GM18499 (cell line): Measurements from ENCODE around the gene BMP4.

Experiments used
- ATAC-seq: cut with Tn5 transposase; IDR thresholded peaks from one replicate; pipeline ENCODE4 v1.9.1; 2021; ENCODE audit warnings: moderate number of reproducible peaks; ENCODE audit not compliant: insufficient read depth, unreplicated experiment

Gene BMP4

DNA sequence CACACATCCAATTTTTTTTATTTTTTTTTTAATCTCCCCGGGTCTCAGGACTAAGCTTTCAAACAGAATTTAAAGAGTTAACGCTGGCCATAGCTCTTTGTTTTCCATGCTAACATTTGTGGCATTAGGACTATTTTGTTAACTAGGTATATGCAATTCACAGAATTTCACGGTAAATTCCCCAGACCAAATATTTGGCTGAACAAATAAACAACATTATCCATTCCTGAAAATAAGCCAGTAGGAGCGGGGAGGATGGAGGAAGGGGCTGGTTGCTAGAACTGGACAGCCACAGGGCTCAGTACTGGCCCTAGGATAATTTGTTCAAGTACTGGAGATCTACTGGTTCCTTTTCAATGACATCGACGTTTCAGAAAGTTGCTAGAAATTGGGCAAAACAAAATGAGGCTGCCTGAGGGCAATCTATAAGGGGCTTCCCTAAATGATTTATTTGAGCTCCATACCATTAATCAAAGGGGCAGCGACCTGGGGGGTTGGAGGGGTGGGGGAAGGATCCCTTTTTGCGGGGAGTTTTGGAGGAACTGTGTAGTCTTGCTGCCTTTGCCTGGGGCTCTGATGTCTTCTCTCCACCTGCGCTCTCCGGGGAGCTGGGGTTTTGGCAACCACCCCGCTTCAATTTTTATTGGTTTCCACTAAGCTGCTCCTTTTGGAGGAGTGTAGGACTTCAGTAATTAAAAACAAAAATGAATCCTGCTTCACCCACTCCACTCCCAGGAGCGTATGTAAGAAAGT is 9.0 kb downstream of the BMP4 start:
- ATAC-seq = no peak

DNA sequence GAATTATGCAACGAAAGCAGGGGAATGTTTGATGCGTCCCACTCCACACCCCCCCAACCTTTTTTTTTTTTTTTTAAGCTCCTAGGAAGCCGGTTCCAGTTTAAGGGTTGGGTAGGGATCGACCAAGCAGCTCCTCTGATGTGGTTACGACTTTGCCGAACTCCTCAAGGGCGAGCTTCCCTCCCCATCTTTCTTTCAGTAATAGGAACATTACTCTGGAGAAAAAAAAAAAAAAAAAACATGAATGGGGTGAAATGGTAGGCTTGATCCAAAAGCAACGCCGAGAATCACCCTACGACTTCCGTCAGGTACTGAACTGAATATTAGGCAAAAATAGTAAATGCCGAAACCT is 9.6 kb downstream of the BMP4 start:
- no peak for ATAC-seq

DNA sequence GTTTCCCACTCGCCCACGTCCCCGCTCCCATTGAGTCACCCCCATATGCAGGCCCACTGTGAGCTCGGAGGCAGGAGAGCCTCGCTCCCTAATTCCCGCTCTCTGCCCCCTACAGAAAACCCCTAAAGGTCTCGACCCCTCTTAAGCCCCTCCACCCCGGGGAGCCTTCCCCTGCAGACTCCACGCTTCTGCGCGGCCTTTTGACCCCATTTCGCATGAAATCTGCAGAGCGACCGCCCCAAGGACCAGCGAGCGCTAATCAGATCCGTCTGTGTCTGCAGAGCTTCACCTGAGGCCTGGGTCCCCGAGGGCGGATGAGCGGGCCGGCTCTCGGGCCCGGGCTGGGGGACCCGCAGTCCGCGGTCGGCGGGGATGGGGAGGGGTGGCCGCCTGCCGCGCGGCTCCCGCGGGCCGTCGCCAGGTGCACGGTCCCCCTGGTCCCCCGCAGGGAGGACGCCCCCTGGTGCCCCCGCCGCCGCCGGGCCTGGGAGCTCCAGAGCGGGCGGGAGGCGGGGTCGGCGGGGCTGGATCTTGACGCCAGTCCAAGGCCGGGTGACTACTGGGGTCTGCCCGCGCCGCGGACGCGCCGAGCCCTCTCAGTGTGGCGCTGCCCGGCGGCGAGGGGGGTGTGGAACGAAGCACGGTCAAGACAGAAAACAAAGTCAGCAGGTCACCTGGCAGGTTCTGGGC is 10.1 kb downstream of the BMP4 start:
- ATAC-seq = no peak

DNA sequence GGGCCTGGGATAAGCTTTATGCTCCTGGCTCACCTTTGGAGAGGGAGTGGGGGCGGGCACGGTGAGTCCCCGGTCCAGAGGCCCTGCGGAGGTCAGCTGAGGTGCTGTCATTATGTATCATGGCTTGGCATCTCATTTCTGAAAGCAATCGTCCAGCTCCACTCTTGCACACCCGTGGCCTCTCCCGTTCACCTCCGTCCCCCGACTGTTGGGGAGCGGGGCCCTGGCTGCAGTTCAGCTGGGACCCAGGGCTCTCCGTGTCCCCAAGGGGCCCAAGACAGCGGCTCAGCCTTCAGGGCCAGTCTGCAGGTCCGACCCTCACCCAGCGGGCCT is 10.6 kb downstream of the BMP4 start:
- ATAC-seq = no peak

DNA sequence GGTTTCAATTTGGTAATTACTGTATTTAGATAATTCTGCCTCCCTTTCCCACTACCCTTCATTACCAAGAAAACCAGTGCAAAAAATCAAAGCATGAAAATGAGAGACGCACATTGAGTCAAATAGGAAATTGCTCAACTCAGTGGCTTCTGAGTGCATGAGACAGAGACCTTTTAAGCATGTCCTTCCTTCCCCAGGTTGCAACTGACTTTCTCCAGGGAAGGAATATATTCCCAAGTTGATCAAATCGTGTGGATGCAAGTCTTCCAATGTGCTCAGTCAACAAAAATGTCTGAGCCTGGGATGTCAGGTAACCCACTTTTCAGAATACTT is 12.9 kb downstream of the BMP4 start:
- no peak for ATAC-seq

DNA sequence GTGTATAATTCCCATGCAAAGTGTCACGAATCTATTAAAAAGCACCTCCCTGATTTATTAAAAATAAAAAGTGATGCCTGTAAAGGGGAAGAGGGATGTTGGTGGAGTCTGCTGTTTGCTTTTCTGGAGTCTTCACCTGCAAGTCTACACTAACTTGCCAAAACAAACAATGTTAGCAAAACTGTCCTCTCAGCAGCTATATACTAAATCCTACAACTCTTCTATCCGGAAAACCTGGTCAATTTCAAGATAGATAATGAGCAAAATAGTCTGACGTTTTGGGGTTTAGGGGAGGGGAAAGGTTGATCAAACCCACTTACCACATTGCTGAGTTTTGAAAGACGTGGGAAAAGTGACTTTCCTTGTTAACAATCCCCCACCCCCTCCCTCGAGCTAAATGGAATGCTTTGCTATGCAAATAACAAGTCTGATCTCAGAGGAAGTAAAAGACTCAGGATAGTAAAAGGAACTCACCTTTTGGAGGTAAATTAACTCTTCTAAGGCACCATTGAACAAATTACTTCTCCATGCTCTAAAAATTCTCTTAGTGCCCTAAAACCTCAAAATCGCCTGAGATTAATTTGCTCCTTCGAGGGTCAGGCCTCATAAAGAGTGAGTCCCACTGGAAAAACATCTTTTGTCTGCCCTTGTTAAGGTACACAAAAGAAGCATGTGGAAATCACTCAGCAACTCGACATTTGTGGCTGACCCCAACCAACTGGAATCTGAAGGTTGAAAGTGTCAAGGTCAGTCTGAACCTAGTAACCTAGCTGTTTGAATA is 13.5 kb downstream of the BMP4 start:
- no peak for ATAC-seq

DNA sequence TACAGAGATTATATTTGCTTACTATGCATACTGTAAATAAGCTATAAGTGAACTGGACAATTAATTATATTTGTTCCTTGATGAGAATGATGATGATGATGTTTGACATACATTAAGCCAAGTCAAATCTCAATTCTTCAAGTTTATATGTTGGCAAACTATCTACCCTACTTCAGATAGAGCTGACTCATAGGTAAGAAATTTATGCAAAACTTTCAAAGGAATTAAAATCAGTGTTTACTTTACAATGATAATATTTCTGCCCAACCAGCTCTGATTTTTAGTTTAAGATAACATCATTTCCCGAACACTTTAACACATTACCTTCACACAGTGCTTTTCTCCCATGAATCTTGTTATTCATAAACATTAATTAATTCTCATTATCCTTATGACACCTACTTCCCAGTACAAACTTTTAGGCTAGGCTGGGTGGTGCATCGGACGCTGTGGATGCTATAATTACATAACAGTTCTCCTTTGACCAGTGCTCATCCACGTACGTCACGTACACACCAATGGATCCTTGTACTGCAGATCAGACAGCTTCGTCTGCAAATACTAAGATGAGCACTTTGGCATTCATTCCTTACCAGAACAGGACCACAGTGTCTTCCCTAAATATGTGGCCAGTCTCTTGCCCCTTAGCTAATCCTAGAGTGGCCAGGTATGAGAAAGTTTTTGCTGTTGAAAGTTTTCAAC is 18.3 kb downstream of the BMP4 start:
- ATAC-seq = no peak

DNA sequence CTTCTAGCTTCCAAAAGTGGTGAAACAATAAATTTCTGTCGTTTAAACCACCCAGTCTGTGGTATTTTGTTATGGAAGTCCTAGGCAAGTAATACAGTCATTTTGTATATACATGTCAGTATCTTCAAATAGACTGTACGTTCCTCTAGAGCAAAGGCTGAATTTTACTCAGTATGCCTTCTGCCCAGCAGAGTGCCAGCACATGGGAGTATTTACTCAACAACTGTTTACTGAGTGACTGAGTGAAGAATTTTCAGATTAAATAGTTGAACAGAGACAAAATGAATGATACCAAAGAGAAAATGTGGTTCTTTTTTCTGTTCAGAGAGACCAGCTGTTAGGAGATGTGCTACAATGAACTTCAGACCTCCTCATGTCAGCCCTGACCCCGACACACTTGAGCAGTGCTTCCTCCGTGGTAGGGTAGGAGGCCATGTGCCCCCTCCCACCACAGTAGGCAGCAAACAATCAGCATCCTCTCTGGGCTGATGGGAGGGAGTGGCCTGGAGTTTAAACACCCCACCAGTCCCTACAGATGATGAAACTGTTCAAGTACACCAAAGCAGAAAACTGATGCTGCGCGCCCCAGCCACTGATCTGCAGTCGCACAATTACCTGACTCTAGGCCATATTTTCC is 21.7 kb downstream of the BMP4 start:
- ATAC-seq = no peak

DNA sequence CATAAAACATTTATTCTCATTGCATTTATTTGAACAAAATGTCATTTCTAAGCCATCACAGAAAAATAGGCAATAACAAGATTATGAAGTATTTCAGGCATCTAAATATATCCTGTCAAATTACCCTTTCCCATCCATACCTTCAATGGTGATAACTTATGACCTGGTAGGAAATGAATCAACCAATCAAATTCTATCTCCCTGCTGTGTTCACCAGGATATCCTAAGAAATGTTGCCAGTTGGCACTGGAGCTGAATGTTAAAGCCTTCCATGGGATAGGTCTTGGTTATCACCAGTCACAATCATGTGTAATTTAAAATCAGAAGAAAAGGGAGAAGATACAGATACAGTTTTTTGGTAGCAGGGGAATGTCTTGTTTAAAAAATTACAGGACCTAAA is 23.7 kb downstream of the BMP4 start:
- no peak for ATAC-seq

DNA sequence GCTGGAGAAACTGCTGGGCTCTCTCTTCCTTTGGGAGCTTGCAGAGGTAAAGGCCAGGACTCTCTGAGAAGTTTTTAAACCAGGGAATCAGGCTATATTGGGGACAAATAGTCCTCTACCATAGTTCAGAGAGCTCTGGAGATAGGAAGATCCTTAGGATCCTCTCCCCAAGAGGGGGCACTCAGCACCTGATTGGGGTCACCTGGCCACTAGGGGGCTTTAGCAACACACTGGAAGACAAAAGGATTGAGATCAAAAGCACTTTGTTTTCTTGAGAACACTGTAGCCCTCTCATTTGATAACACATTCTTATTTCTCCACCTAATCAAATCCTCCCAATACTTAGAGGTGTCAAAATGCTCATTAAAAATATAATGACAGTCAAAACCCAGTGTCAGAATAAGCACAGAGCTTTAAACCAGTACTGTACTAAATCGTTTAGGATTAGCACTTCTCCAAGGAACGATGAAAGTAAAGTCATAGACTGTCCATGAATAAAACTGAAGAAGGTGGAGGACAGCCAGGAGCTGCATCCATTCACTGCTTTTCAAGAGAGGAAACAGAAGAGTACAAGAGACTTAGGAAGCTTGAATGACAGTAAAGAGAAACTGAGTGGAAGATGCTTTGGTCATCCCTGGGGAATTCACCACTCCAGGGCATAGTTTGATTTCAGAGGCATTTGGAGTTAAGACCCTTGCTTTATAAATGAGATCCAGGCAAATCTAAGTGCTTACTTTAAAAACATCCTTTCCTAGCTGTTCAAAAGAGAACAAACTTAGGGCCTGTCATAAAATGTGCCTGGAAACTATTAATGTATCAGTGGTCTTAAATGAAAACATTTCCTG is 26.5 kb downstream of the BMP4 start:
- ATAC-seq = no peak

DNA sequence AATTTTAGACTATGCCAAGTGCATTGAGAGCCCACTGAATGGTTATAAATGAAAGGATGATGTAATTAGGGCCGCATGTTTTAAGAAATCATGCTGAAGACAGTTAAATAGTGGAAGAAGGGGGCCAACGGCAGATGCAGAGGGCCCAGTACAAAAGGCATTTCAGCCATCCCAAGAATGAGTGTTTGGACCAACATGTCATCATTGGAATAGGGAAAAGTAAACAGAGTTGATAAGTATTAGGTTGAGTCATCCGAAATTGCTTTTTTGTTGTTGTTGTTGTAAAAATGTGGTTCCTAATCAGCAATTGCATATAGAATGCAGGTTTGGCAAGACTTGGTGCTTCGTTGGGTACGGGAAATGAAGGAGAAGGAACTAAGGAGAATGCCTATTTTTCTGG is 29.5 kb downstream of the BMP4 start:
- ATAC-seq = no peak

DNA sequence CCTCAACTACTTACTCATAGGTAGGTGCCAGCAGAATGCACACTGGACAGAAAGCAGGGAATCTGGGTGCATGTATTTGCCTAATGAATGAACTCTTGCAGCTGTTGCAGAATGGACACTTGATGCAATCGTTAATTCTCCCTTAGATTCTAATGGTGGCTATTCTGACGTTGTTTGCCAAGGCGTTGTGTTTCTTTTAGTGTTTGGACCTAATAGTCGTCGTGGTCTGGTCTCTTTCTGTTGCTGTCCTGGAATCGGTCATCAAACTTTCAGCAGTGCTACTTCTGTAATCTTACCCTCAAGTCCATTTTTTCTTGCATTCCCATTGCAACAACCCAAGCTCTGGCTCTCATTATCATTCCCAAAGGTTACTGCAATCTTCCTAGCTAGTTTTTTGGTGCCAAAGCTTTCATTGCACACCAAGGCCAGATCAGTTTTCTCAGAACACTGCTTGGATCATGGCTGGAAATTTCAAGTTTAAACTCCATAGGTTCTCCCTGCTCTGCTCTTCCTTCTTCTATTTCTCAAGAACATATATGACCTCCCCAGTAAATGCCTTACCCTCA is 31.3 kb downstream of the BMP4 start:
- ATAC-seq = no peak

DNA sequence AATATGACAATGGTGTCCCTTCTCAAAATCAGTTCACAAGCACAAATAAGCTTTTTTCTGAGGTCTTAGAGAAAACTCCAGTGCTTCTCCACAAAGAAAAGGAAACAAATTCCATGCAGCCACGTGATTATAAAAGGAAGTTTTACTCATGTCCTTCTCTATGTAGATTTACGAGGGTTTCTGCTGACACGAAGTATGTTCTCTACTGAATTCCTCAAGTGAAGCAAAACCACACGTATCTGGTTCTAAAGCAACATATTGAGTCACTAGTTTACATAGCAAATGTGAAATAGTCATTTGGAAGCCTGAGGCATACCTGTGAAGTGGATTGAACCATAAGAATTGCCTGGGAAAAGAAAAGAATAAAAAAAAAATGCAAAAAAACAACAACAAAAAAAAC is 31.9 kb downstream of the BMP4 start:
- ATAC-seq = no peak

DNA sequence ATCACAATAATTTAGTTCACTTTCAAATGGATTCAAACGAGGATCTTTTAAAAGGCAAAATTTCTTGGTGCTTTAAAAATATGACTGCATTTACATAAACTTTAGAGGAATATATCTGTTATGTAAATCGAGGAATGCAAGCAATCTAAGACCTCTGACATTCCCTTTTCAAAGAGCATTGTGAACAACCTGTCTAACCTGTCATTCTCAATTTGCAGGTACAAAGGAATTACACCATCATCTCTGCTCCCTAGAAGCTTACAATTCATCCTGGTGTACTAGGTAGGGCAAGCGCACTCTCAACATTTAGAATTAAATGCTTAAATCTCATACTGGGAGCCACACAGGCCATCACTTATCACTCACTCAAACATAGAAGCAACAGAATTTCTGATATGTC is 35.6 kb downstream of the BMP4 start:
- ATAC-seq = no peak

DNA sequence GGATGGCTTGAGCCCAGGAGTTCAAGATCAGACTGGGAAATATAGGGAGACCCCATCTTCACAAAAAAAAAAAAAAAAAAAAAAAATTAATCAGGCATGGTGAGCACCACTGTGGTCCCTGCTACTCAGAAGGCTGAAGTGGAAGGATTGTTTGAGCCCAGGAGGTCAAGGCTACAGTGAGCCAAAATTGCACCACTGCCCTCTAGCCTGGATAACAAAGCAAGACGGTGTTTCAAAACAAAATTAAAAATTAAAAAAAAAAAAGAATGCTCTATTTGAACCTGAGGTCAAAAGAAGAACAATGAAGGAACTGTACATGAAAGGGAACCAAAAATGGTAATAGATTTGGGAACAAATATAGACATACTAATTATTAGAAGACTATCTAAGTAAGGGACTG is 40.4 kb downstream of the BMP4 start:
- no peak for ATAC-seq

DNA sequence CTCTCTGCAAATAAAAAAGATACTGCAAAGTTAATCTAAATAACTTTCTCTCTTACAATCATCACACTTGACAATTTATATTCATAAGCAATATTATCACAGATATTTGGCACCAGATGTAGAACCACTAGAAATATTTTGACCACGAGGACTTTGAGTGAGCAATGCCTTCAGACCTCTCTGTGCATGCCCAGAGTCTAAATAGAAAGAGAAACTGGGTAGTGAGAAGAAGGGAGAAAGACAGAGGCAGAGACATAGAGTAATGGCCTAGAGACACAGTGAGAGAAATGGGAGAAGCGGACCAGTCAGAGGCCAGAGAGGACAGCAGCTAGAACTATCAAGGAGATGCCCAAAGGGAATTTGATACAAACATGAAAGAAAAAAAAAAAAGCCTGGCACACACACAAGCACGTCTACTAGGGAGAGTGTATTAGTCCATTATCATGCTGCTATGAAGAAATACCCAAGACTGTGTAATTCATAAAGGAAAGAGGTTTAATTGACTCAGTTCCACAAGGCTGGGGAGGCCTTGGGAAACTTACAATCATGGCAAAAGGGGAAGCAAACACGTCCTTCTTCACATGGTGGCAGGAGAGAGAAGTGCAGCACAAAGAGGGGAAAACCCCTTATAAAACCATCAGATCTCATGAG is 41.1 kb downstream of the BMP4 start:
- no peak for ATAC-seq

DNA sequence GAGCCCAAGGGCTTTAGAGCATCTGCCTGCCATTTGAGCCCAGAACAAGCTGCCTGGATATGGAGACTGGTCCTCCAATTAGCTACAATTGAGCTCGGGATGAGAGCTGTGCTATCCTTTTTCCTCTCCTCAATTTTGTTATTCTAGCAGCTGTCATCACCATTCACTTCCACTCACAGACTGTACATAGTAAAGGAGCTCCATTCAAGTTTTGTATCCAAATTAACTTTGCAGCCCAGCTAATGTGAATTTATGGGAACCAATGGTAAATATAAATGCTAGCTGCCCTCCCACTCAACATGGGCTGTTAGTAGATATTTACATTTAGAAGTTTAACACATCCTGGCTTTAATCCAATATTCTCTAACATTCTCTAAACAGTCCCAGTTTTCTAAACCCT is 44.6 kb downstream of the BMP4 start:
- ATAC-seq = no peak

DNA sequence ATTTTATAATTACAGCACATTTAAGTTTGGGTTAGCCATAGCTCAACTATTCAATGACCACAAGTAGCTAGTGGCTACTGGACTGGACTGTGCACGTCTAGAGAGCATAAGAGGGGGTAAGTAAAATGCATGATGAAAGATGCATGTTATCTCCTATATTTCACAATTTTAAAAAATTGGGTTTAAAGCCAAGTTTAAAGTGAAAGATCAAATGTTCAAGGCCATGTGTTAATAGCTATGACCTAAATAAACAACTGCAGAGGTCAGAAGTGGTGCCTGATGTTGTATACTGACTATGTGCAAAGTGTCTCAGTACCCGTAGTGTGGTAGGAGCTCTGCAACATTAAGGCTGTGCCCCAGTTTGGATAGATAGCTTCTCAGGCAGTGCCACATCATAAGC is 48.2 kb downstream of the BMP4 start:
- no peak for ATAC-seq

DNA sequence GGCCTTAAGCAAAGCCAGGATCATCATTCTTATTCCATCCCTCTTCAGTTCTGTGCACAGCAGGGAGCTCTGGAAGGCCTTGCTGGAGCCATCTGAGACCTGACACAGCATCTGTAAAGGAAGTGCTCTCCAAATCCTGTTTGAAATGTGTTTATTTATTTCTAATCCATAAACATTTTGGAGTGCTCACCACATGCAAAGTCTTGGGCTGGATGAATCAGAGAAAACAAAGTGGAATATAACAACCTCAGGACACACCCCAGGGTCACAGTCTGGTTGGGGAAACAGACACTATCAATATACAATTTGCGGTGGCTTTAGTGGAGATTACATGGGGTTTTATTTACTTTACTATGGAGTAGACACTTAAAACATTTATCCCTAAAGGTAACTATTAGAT is 54.3 kb downstream of the BMP4 start:
- no peak for ATAC-seq
